OCI-LY7 (cell line): ENCODE measurements around the gene PIP5K1C. TPM values are rescaled to one million over a fixed set of nuclear protein-coding genes. Genes with fewer than 3 reads are reported as not detected.
"Not testable (repeated sequence)": the region's sequence is repeated elsewhere in the genome, so short reads cannot be mapped to it uniquely, and the experiment has no call there.

Source experiments
- BruUV-seq: library from RNA; stranded (reverse); fragments of 400-500 nt; replicated peaks from 2 replicates; lab custom pipeline; 2021; lab: Mats Ljungman, UMichigan
- CTCF ChIA-PET: fragments of 300-600 bp; sonication (Branson Sonifier 250); formaldehyde crosslinking; loops from one replicate; lab custom pipeline; 2022; ENCODE audit warnings: antibody characterized with exemption; ENCODE audit not compliant: unreplicated experiment; lab: Charles Lee
- POLR2A ChIA-PET: fragments of 300-600 bp; sonication (Branson Sonifier 250); formaldehyde crosslinking; loops from one replicate; lab custom pipeline; 2022; ENCODE audit warnings: antibody characterized with exemption; lab: Charles Lee
- DNase-seq: peaks from one replicate; pipeline ENCODE4 v3.0.0-alpha.2; 2015; ENCODE audit warnings: low spot score
- H2AFZ ChIP-seq: fragments of 200-600 bp; sonication (generic), shearing (Covaris generic); 2 replicates; pipeline ENCODE4 v1.6.1; 2014; ENCODE audit warnings: mild to moderate bottlenecking, antibody characterized with exemption, low read length, moderate library complexity
- H3K27ac ChIP-seq: fragments of 200-600 bp; sonication (generic); 2 replicates; pipeline ENCODE4 v1.5.1; 2014; ENCODE audit warnings: mixed run types, low read depth, mild to moderate bottlenecking, moderate library complexity, low read length, inconsistent platforms; ENCODE audit not compliant: poor library complexity, severe bottlenecking
- H3K36me3 ChIP-seq: fragments of 200-600 bp; sonication (generic); 2 replicates; pipeline ENCODE4 v1.6.1; 2014; ENCODE audit warnings: mild to moderate bottlenecking, antibody characterized with exemption, low read length, moderate library complexity, mixed read lengths; ENCODE audit not compliant: insufficient read depth
- H3K4me1 ChIP-seq: fragments of 200-600 bp; sonication (generic); 2 replicates; pipeline ENCODE4 v1.5.1; 2014; ENCODE audit warnings: mild to moderate bottlenecking, low read length; ENCODE audit not compliant: insufficient read depth, poor library complexity, severe bottlenecking
- H3K4me2 ChIP-seq: fragments of 200-600 bp; sonication (generic); 2 replicates; pipeline ENCODE4 v1.6.1; 2014; ENCODE audit warnings: mild to moderate bottlenecking, low read length
- H3K4me3 ChIP-seq: fragments of 200-600 bp; sonication (generic); 2 replicates; pipeline ENCODE4 v1.5.1; 2014; ENCODE audit warnings: mild to moderate bottlenecking, low read depth, low read length; ENCODE audit not compliant: poor library complexity, severe bottlenecking
- H3K79me2 ChIP-seq: fragments of 200-600 bp; sonication (generic); 2 replicates; pipeline ENCODE4 v1.6.1; 2016; ENCODE audit warnings: low read depth, mild to moderate bottlenecking, low read length, moderate library complexity, mixed read lengths; ENCODE audit not compliant: insufficient read depth
- H3K9me2 ChIP-seq: fragments of 200-600 bp; sonication (generic); 2 replicates; pipeline ENCODE4 v1.6.1; 2016; ENCODE audit warnings: mild to moderate bottlenecking, low read length, mixed read lengths; ENCODE audit not compliant: insufficient read depth
- H3K9me3 ChIP-seq: fragments of 200-600 bp; sonication (generic); 2 replicates; pipeline ENCODE4 v1.6.1; 2014; ENCODE audit warnings: mild to moderate bottlenecking, mixed run types, low read length, mixed read lengths
- H4K20me1 ChIP-seq: fragments of 200-600 bp; sonication (generic); 2 replicates; pipeline ENCODE4 v1.6.1; 2014; ENCODE audit warnings: mild to moderate bottlenecking, antibody characterized with exemption, low read length, moderate library complexity, mixed read lengths; ENCODE audit not compliant: insufficient read depth
- CTCF ChIP-seq: fragments of 200-600 bp; sonication (generic); conservative IDR thresholded peaks from 2 replicates; pipeline ENCODE4 v1.5.1; 2014; ENCODE audit warnings: mild to moderate bottlenecking, antibody characterized with exemption, low read length, moderate library complexity, mixed read lengths
- EZH2phosphoT487 ChIP-seq: fragments of 200-600 bp; sonication (generic); IDR thresholded peaks from 2 replicates; pipeline ENCODE4 v1.6.1; 2018; ENCODE audit warnings: low read depth, borderline replicate concordance, mild to moderate bottlenecking, mixed run types, antibody characterized with exemption, low read length, moderate library complexity, mixed read lengths
- intact Hi-C: fragments of 100-400 bp; cut with micrococcal nuclease; formaldehyde crosslinking; loops from one replicate; pipeline ENCODE4 v1.10.0; 2022; ENCODE audit not compliant: unreplicated experiment
- total RNA-seq, 2 experiments: library from RNA; depleted of rRNA in 1 of 2; stranded (reverse); fragments of >200 nt in 1 of 2; shearing (Covaris generic) in 1 of 2; gene quantifications; 2 replicates each; pipeline ENCODE4 v1.2.3, GENCODE V29; 2014 to 2022

PIP5K1C gene
- total RNA-seq, 2 experiments from 2014 or later = 7.6 to 15.1 TPM

GRCh38 chr19:3631053-3631861 is 69.0 kb downstream of the PIP5K1C start:
- BruUV-seq = no TSS peak
- ChIA-PET CTCF (no interaction called here), POLR2A (interaction anchor here (0.6 kb wide), 1 partner anchor 180 kb away, joined by 3 read pairs; no protein-coding TSS in a partner anchor)
- Histone ChIP-seq H3K4me2 (no peak overlapping the region), H3K4me3 (no peak overlapping the region), H3K4me1 (peaks cover 5% of the 10 kb centered on the region), H3K36me3 (no peaks in the 10 kb centered on the region), H3K9me2 (no peaks in the 10 kb centered on the region), H4K20me1 (no peaks in the 10 kb centered on the region), H2AFZ (no peak overlapping the region), H3K79me2 (peaks cover 2% of the 10 kb centered on the region), H3K27ac (no peak overlapping the region), H3K9me3 (no peaks in the 10 kb centered on the region)
- no peak for DNase-seq
- intact Hi-C loops = no loop called here
- TF ChIP-seq CTCF (no peak), EZH2phosphoT487 (no peak)

GRCh38 chr19:3628766-3629165 is 71.5 kb downstream of the PIP5K1C start:
- H2AFZ ChIP-seq, H3K36me3 ChIP-seq, DNase-seq, H3K9me3 ChIP-seq, BruUV-seq, H3K27ac ChIP-seq, POLR2A ChIA-PET, H3K4me3 ChIP-seq, H3K9me2 ChIP-seq, CTCF ChIA-PET, H3K4me2 ChIP-seq: not testable (repeated sequence)
- peaks cover 18% of the 10 kb centered on the region for H3K4me1 ChIP-seq
- H3K79me2 ChIP-seq = peaks cover 21% of the 10 kb centered on the region
- intact Hi-C loops = loop anchor here (5.0 kb wide), 1 partner anchor 134 kb away; the partner anchor contains the start of genes APBA3 and MRPL54
- H4K20me1 ChIP-seq = 0 out of 2 replicates have a peak, but pooled peaks cover 11% of the 10 kb centered on the region

GRCh38 chr19:3627351-3627723 is 72.9 kb downstream of the PIP5K1C start:
- peak overlapping the region; percentile 100 for H3K4me3 ChIP-seq
- no TSS peak for BruUV-seq
- H4K20me1 ChIP-seq = 0 out of 2 replicates have a peak, but pooled peaks cover 11% of the 10 kb centered on the region
- H2AFZ ChIP-seq = peak overlapping the region; percentile 63; the same call in 1 of the 2 replicates
- peak overlapping the region; percentile 88 for H3K4me2 ChIP-seq
- intact Hi-C loops = loop anchor here (2.0 to 5.0 kb wide), 2 partner anchors 123 to 135 kb away; partner anchors contain the start of genes APBA3 and MRPL54
- CTCF ChIA-PET = interaction anchor here (0.6 to 1.0 kb wide), 2 partner anchors 9 to 352 kb away, joined by 4 read pairs; no protein-coding TSS in a partner anchor
- DNase-seq = no peak
- TF ChIP-seq CTCF = no peak
- TF ChIP-seq EZH2phosphoT487 = no peak
- POLR2A ChIA-PET = interaction anchor here (1.0 to 1.3 kb wide), 2 partner anchors 49 to 148 kb away, joined by 3 to 6 read pairs; partner anchors contain the start of gene SMIM24
- no peak overlapping the region for H3K27ac ChIP-seq
- H3K4me1 ChIP-seq = peaks cover 18% of the 10 kb centered on the region
- H3K36me3 ChIP-seq = peaks cover 5% of the 10 kb centered on the region; the same call in 1 of the 2 replicates
- H3K79me2 ChIP-seq = peaks cover 21% of the 10 kb centered on the region
- H3K9me2 ChIP-seq = no peaks in the 10 kb centered on the region
- no peaks in the 10 kb centered on the region for H3K9me3 ChIP-seq
